Erythroblast (primary cell): ENCODE measurements around the gene SCFD1.

Experiments
- GATA1 ChIP-seq: IDR thresholded peaks from 2 replicates; pipeline ENCODE4 v1.6.1; 2011; ENCODE audit warnings: low read depth, mild to moderate bottlenecking, control low read depth, low read length, moderate library complexity
- POLR2A ChIP-seq: IDR thresholded peaks from 2 replicates; pipeline ENCODE4 v1.6.1; 2011; ENCODE audit warnings: mild to moderate bottlenecking, low read length

DNA sequence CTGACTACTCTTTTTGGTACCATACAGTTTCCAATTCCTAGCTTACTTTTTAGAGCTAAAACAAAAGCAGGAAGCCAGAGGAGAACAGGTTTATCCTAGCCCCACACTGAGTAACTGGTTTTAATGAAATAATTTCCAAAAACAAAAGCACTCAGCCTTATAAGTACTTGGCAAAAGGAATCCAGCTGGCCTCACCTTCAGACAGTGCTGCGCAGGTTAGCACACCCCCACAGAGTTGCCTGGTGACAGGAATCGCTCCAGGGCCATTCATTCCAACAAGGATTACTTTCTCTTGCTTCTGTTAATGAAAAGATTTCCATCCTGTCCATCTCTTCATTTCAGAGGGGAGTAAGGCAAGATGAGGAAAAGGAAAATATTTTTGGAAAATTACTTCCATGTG is 84.6 kb downstream of the SCFD1 start:
- no peak for TF ChIP-seq POLR2A
- no peak for TF ChIP-seq GATA1
